ENCODE results near the gene CHTF18. TPM values are rescaled to one million over a fixed set of nuclear protein-coding genes. Genes with fewer than 3 reads are reported as not detected.
"Not testable (repeated sequence)": the region's sequence is repeated elsewhere in the genome, so short reads cannot be mapped to it uniquely, and the experiment has no call there.

Gene CHTF18
- 19.1 TPM for polyA plus RNA-seq
- long read RNA-seq, donor 1, result 0 reads
- long read RNA-seq, donor 2, partial matches to known transcripts, result 0 of 1 reads
- long read RNA-seq, donor 2, other reads (novel, unspliced or antisense), result 0 of 1 reads
- long read RNA-seq, donor 3, result 0 reads
- long read RNA-seq, donor 4, result 0 reads
- long read RNA-seq, donor 5, result 0 reads
- long read RNA-seq, donor 6, partial matches to known transcripts, result 0 of 1 reads
- long read RNA-seq, donor 6, other reads (novel, unspliced or antisense), result 0 of 1 reads
- long read RNA-seq, donor 7, partial matches to known transcripts, result 0 of 1 reads
- long read RNA-seq, donor 7, other reads (novel, unspliced or antisense), result 0 of 1 reads
- long read RNA-seq, donor 8, result 0 reads
- long read RNA-seq, donor 9, result 0 reads
- long read RNA-seq, donor 10, partial matches to known transcripts, result 0 of 1 reads
- long read RNA-seq, donor 10, other reads (novel, unspliced or antisense), result 0 of 1 reads
- long read RNA-seq, donor 11, result 0 reads

- peaks cover 25% of the 10 kb centered on the region for H3K36me3 ChIP-seq (ENCODE audit: control insufficient read depth, insufficient read depth, low read length)
- peaks cover 6% of the 10 kb centered on the region for H3K9me3 ChIP-seq (ENCODE audit: control insufficient read depth, low read depth, low read length)
- H3K4me3 ChIP-seq (ENCODE audit: low read length), result peak within 1 kb of the TSS; percentile 87
- H3K27ac ChIP-seq (ENCODE audit: low read length), result no peak within 1 kb of the TSS
- peaks cover 7% of the 10 kb centered on the region for H3K4me1 ChIP-seq (ENCODE audit: control insufficient read depth, insufficient read depth, low read length)
- peak; percentile 89 to 94 for DNase-seq
- WGBS (ENCODE audit: insufficient coverage, low lambda C conversion rate), result no CpG with 5 or more reads among the region's 97 CpGs
- no peaks in the 10 kb centered on the region for H3K27me3 ChIP-seq (ENCODE audit: control insufficient read depth, insufficient read depth, low read length)
Observed at GRCh38 chr16:788399-789126, at the start of gene CHTF18. Gene CHTF18, plus strand, starts transcription at chr16:788620. Its CDS starts 65 bp downstream, at chr16:788685.

GRCh38 chr16:739560-740458, 48.6 kb upstream of the CHTF18 start:
- WGBS (ENCODE audit: insufficient coverage, low lambda C conversion rate), result no CpG with 5 or more reads among the region's 38 CpGs
- peak overlapping the region; percentile 66 for H3K27ac ChIP-seq (ENCODE audit: low read length)

GRCh38 chr16:740459-740763, 48.0 kb upstream of the CHTF18 start:
- Histone ChIP-seq H3K27me3 (ENCODE audit: control insufficient read depth, insufficient read depth, low read length) (no peaks in the 10 kb centered on the region), H3K36me3 (ENCODE audit: control insufficient read depth, insufficient read depth, low read length) (peaks cover 27% of the 10 kb centered on the region)
- no peak for DNase-seq

More at GRCh38 chr16:739560-740458, 48.6 kb upstream of the CHTF18 start:
- H3K36me3 ChIP-seq (ENCODE audit: control insufficient read depth, insufficient read depth, low read length), result peaks cover 33% of the 10 kb centered on the region
- H3K4me1 ChIP-seq (ENCODE audit: control insufficient read depth, insufficient read depth, low read length), result peaks cover 10% of the 10 kb centered on the region
- no peaks in the 10 kb centered on the region for H3K9me3 ChIP-seq (ENCODE audit: control insufficient read depth, low read depth, low read length)
- no peaks in the 10 kb centered on the region for H3K27me3 ChIP-seq (ENCODE audit: control insufficient read depth, insufficient read depth, low read length)
- H3K4me3 ChIP-seq (ENCODE audit: low read length), result peak overlapping the region; percentile 99
- peak in 1 of 2 donors; percentile 60 for DNase-seq

GRCh38 chr16:740764-741505, 47.5 kb upstream of the CHTF18 start, which contains the start of gene CIAO3:
Gene CIAO3, minus strand, starts transcription at chr16:740997. Its CDS starts 12 bp downstream, at chr16:740985.
- peak within 1 kb of the TSS; percentile 99 for H3K4me3 ChIP-seq (ENCODE audit: low read length)

More at GRCh38 chr16:740459-740763, 48.0 kb upstream of the CHTF18 start:
- Histone ChIP-seq H3K27ac (ENCODE audit: low read length) (peak overlapping the region; percentile 66), H3K4me3 (ENCODE audit: low read length) (peak overlapping the region; percentile 99), H3K9me3 (ENCODE audit: control insufficient read depth, low read depth, low read length) (no peaks in the 10 kb centered on the region), H3K4me1 (ENCODE audit: control insufficient read depth, insufficient read depth, low read length) (peaks cover 10% of the 10 kb centered on the region)
- no CpG with 5 or more reads among the region's 22 CpGs for WGBS (ENCODE audit: insufficient coverage, low lambda C conversion rate)

GRCh38 chr16:741986-742629, 46.3 kb upstream of the CHTF18 start:
- no peak for DNase-seq
- Histone ChIP-seq H3K27me3 (ENCODE audit: control insufficient read depth, insufficient read depth, low read length) (no peaks in the 10 kb centered on the region), H3K4me3 (ENCODE audit: low read length) (no peak overlapping the region), H3K27ac (ENCODE audit: low read length) (no peak overlapping the region), H3K4me1 (ENCODE audit: control insufficient read depth, insufficient read depth, low read length) (peaks cover 10% of the 10 kb centered on the region), H3K9me3 (ENCODE audit: control insufficient read depth, low read depth, low read length) (no peaks in the 10 kb centered on the region), H3K36me3 (ENCODE audit: control insufficient read depth, insufficient read depth, low read length) (peaks cover 12% of the 10 kb centered on the region)
- 100% methylated on average over 4 of the region's 15 CpGs for WGBS (ENCODE audit: insufficient coverage, low lambda C conversion rate)

More at GRCh38 chr16:740764-741505, 47.5 kb upstream of the CHTF18 start, which contains the start of gene CIAO3:
- no CpG with 5 or more reads among the region's 79 CpGs for WGBS (ENCODE audit: insufficient coverage, low lambda C conversion rate)
- Histone ChIP-seq H3K27me3 (ENCODE audit: control insufficient read depth, insufficient read depth, low read length) (no peaks in the 10 kb centered on the region), H3K27ac (ENCODE audit: low read length) (peak within 1 kb of the TSS; percentile 83), H3K9me3 (ENCODE audit: control insufficient read depth, low read depth, low read length) (no peaks in the 10 kb centered on the region), H3K4me1 (ENCODE audit: control insufficient read depth, insufficient read depth, low read length) (peaks cover 10% of the 10 kb centered on the region), H3K36me3 (ENCODE audit: control insufficient read depth, insufficient read depth, low read length) (peaks cover 23% of the 10 kb centered on the region)
- DNase-seq, result peak; percentile 89 to 95

GRCh38 chr16:742894-743293, 45.5 kb upstream of the CHTF18 start:
- not testable (repeated sequence) for H3K27ac ChIP-seq (ENCODE audit: low read length); H3K36me3 ChIP-seq (ENCODE audit: control insufficient read depth, insufficient read depth, low read length); H3K9me3 ChIP-seq (ENCODE audit: control insufficient read depth, low read depth, low read length); H3K4me3 ChIP-seq (ENCODE audit: low read length); DNase-seq; H3K27me3 ChIP-seq (ENCODE audit: control insufficient read depth, insufficient read depth, low read length)
- WGBS (ENCODE audit: insufficient coverage, low lambda C conversion rate), result 59% methylated on average over 2 of the region's 14 CpGs
- peaks cover 10% of the 10 kb centered on the region for H3K4me1 ChIP-seq (ENCODE audit: control insufficient read depth, insufficient read depth, low read length)

GRCh38 chr16:743794-744500, 44.5 kb upstream of the CHTF18 start:
- DNase-seq, result no peak
- WGBS (ENCODE audit: insufficient coverage, low lambda C conversion rate), result no CpG with 5 or more reads among the region's 21 CpGs

GRCh38 chr16:745739-746138, 42.7 kb upstream of the CHTF18 start:
- Histone ChIP-seq H3K27ac (ENCODE audit: low read length) (no peak overlapping the region), H3K9me3 (ENCODE audit: control insufficient read depth, low read depth, low read length) (no peaks in the 10 kb centered on the region), H3K4me1 (ENCODE audit: control insufficient read depth, insufficient read depth, low read length) (no peaks in the 10 kb centered on the region), H3K4me3 (ENCODE audit: low read length) (no peak overlapping the region), H3K36me3 (ENCODE audit: control insufficient read depth, insufficient read depth, low read length) (no peaks in the 10 kb centered on the region), H3K27me3 (ENCODE audit: control insufficient read depth, insufficient read depth, low read length) (no peaks in the 10 kb centered on the region)
- WGBS (ENCODE audit: insufficient coverage, low lambda C conversion rate), result no CpG with 5 or more reads among the region's 14 CpGs
- peak in 1 of 2 donors; percentile 38 for DNase-seq

More at GRCh38 chr16:743794-744500, 44.5 kb upstream of the CHTF18 start:
- Histone ChIP-seq H3K9me3 (ENCODE audit: control insufficient read depth, low read depth, low read length) (no peaks in the 10 kb centered on the region), H3K4me1 (ENCODE audit: control insufficient read depth, insufficient read depth, low read length) (peaks cover 10% of the 10 kb centered on the region), H3K36me3 (ENCODE audit: control insufficient read depth, insufficient read depth, low read length) (peaks cover 2% of the 10 kb centered on the region), H3K4me3 (ENCODE audit: low read length) (no peak overlapping the region), H3K27ac (ENCODE audit: low read length) (no peak overlapping the region), H3K27me3 (ENCODE audit: control insufficient read depth, insufficient read depth, low read length) (no peaks in the 10 kb centered on the region)

- Histone ChIP-seq H3K27me3 (ENCODE audit: control insufficient read depth, insufficient read depth, low read length) (peaks cover 9% of the 10 kb centered on the region), H3K27ac (ENCODE audit: low read length) (no peak overlapping the region), H3K4me3 (ENCODE audit: low read length) (no peak overlapping the region), H3K36me3 (ENCODE audit: control insufficient read depth, insufficient read depth, low read length) (no peaks in the 10 kb centered on the region), H3K4me1 (ENCODE audit: control insufficient read depth, insufficient read depth, low read length) (no peaks in the 10 kb centered on the region), H3K9me3 (ENCODE audit: control insufficient read depth, low read depth, low read length) (no peaks in the 10 kb centered on the region)
- DNase-seq, result no peak
- no CpG with 5 or more reads among the region's 13 CpGs for WGBS (ENCODE audit: insufficient coverage, low lambda C conversion rate)
Observed at GRCh38 chr16:746637-747036, 41.8 kb upstream of the CHTF18 start.

All from large intestine (tissue), 12 donors.